Measurements from ENCODE around the gene DMRT2.

DNA sequence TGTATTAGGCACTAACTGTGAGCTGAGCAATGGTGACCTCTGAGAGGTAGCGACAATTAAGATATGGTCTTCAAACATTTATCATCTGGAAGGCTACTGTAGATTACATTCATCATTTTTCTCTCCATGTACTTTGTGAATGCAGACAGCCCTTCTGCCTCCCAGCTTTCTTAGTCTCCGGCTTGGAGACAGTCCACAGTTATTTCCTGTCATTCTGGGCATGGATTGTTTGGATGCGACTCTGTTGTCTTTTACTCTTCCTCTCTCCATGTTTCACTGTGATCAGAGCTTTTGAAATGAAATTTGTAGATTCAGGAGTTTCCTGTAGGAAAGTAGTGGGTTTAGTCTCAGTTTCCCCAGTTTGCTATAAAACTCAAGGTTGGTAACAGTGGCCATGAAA is 20.5 kb downstream of the DMRT2 start:
- TF ChIP-seq CTCF (IDR thresholded peaks at IDR 0.05): no peak
- no peak for TF ChIP-seq EP300 (IDR thresholded peaks at IDR 0.05)
- TF ChIP-seq POLR2A (IDR thresholded peaks at IDR 0.05): no peak
